Endothelial cell of umbilical vein (primary cell): Measurements from ENCODE around the gene C1QTNF4. TPM values are rescaled to one million over a fixed set of nuclear protein-coding genes. Genes with fewer than 3 reads are reported as not detected.

Experiments
- BruUV-seq: library from RNA; stranded (reverse); fragments of 400-500 nt; replicated peaks from 2 replicates; lab custom pipeline; 2021; lab: Mats Ljungman, UMichigan
- CTCF ChIA-PET: fragments of 300-600, 350-600 bp; sonication (Branson Sonifier 250); formaldehyde crosslinking; loops from one replicate; lab custom pipeline; 2021; ENCODE audit warnings: antibody characterized with exemption, inconsistent platforms; lab: Charles Lee
- POLR2A ChIA-PET: fragments of 300-600, 350-600 bp; sonication (Branson Sonifier 250); formaldehyde crosslinking; loops from one replicate; lab custom pipeline; 2021; ENCODE audit warnings: antibody characterized with exemption, inconsistent platforms; lab: Charles Lee
- DNase-seq: peaks from one replicate; pipeline ENCODE4 v3.0.0-alpha.2; 2011; ENCODE audit warnings: low read depth, low spot score
- FAIRE-seq: peaks from 2 replicates; lab custom pipeline; 2011; peaks lifted over from hg19 to GRCh38; lab: Jason Lieb, UNC
- H2AFZ ChIP-seq: 2 replicates; pipeline ENCODE4 v1.6.0; 2012; ENCODE audit warnings: low read depth, low read length, control low read depth, inconsistent platforms
- H3K27ac ChIP-seq: 2 replicates; pipeline ENCODE4 v1.5.1; 2011; ENCODE audit warnings: low read depth, mild to moderate bottlenecking, control low read depth, low read length, moderate library complexity; ENCODE audit not compliant: insufficient read depth
- H3K27me3 ChIP-seq, 2 experiments: 2 replicates each; pipeline versions ENCODE4 v1.6.0 to v1.6.1; 2011; ENCODE audit warnings: low read length in 2 of 2, mixed read lengths in 1 of 2; ENCODE audit not compliant: control insufficient read depth in 2 of 2, insufficient read depth in 2 of 2
- H3K36me3 ChIP-seq, 2 experiments: 2 replicates in 1 of 2; 3 replicates in 1 of 2; pipeline ENCODE4 v1.5.1; 2011; ENCODE audit warnings: low read length in 2 of 2, mild to moderate bottlenecking in 1 of 2, moderate library complexity in 1 of 2; ENCODE audit not compliant: control insufficient read depth in 2 of 2, insufficient read depth in 2 of 2; ENCODE audit errors: extremely low read depth in 1 of 2
- H3K4me1 ChIP-seq: 3 replicates; pipeline ENCODE4 v1.5.1; 2011; ENCODE audit warnings: mild to moderate bottlenecking, low read length; ENCODE audit not compliant: control insufficient read depth, insufficient read depth; ENCODE audit errors: extremely low read depth
- H3K4me2 ChIP-seq: 2 replicates; pipeline ENCODE4 v1.6.1; 2011; ENCODE audit warnings: low read length, control low read depth, mixed read lengths; ENCODE audit not compliant: insufficient read depth
- H3K4me3 ChIP-seq, 3 experiments: fragments of 200-600 bp in 1 of 3; sonication (generic), shearing (Covaris generic) in 1 of 3; replicated peaks in 1 of 3; 2 replicates each; pipeline ENCODE4 v1.5.1; 2011 to 2016; ENCODE audit warnings: control low read depth in 3 of 3, low read length in 3 of 3, mild to moderate bottlenecking in 2 of 3, inconsistent platforms in 1 of 3, low read depth in 1 of 3, moderate library complexity in 1 of 3; ENCODE audit not compliant: insufficient read depth in 1 of 3
- H3K79me2 ChIP-seq: 2 replicates; pipeline ENCODE4 v1.6.0; 2012; ENCODE audit warnings: low read length, inconsistent platforms; ENCODE audit not compliant: control insufficient read depth, insufficient read depth
- H3K9ac ChIP-seq: replicated peaks from 2 replicates; pipeline ENCODE3; 2011; ENCODE audit warnings: low read length, control low read depth; ENCODE audit not compliant: insufficient read depth; ENCODE audit errors: extremely low read depth
- H3K9me1 ChIP-seq: replicated peaks from 3 replicates; pipeline ENCODE4 v1.6.0; 2011; ENCODE audit warnings: mild to moderate bottlenecking, low read length; ENCODE audit not compliant: control insufficient read depth, insufficient read depth; ENCODE audit errors: extremely low read depth
- H3K9me3 ChIP-seq: replicated peaks from 2 replicates; pipeline ENCODE4 v1.5.1; 2012; ENCODE audit warnings: low read length, inconsistent platforms; ENCODE audit not compliant: control insufficient read depth, insufficient read depth
- H4K20me1 ChIP-seq: replicated peaks from 2 replicates; pipeline ENCODE3; 2011; ENCODE audit warnings: mild to moderate bottlenecking, low read length; ENCODE audit not compliant: control insufficient read depth, insufficient read depth; ENCODE audit errors: extremely low read depth
- EZH2 ChIP-seq: IDR thresholded peaks from 2 replicates; pipeline ENCODE4 v1.6.1; 2012; ENCODE audit warnings: borderline replicate concordance, low read depth, mild to moderate bottlenecking, moderate library complexity, low read length, inconsistent platforms; ENCODE audit not compliant: severe bottlenecking
- FOS ChIP-seq: IDR thresholded peaks from 2 replicates; pipeline ENCODE4 v1.6.1; 2011; ENCODE audit warnings: mild to moderate bottlenecking, low read length, moderate library complexity, borderline replicate concordance; ENCODE audit not compliant: insufficient read depth
- JUN ChIP-seq: IDR thresholded peaks from 2 replicates; pipeline ENCODE4 v1.6.1; 2011; ENCODE audit warnings: borderline replicate concordance, low read depth; ENCODE audit not compliant: insufficient read length, insufficient read depth
- POLR2A ChIP-seq: IDR thresholded peaks from 2 replicates; pipeline ENCODE4 v1.6.1; 2012; ENCODE audit warnings: low read depth, mild to moderate bottlenecking, control low read depth, low read length
- dilution Hi-C: fragments of 300-500 bp; cut with MboI; formaldehyde crosslinking; loops from one replicate; pipeline ENCODE4 v1.15.0; 2019; ENCODE audit warnings: low sequenced_read_pairs; ENCODE audit not compliant: extremely low pct_ligation_motif_present
- intact Hi-C: fragments of 100-400 bp; cut with micrococcal nuclease; formaldehyde crosslinking; loops from one replicate; pipeline ENCODE4 v1.10.0; 2022
- polyA plus RNA-seq, 4 experiments: library from polyadenylated mRNA; depleted of rRNA in 3 of 4; stranded (reverse) in 3 of 4; unstranded in 1 of 4; fragments of >200 nt; gene quantifications; 2 replicates each; pipeline versions ENCODE4 v1.2.1 to v1.2.3, GENCODE V29; 2011 to 2012; ENCODE audit warnings: missing spikeins in 1 of 4
- total RNA-seq: library from RNA; stranded (reverse); gene quantifications from 2 replicates; pipeline ENCODE4 v1.2.3, GENCODE V29; 2021

The C1QTNF4 gene
- total and polyA plus RNA-seq, 2 donors (not counting 3 experiments of a cell fraction or from before 2014, with no cell fraction given) = 1.7 to 5.4 TPM

GRCh38 chr11:47587039-47587716 lies 7.0 kb downstream of the C1QTNF4 start:
- POLR2A ChIA-PET = no interaction called here
- no peak overlapping the region for H2AFZ ChIP-seq

GRCh38 chr11:47586098-47586855 lies 7.9 kb downstream of the C1QTNF4 start, which contains the start of gene FAM180B:
Gene FAM180B (plus strand): TSS chr11:47586678. CDS start chr11:47586769, 91 bp downstream.
- BruUV-seq = no TSS peak
- intact Hi-C loops = no loop called here
- CTCF ChIA-PET = interaction anchor here (0.7 kb wide), 1 partner anchor 9 kb away, joined by 3 read pairs; no protein-coding TSS in a partner anchor

More at GRCh38 chr11:47587039-47587716, 7.0 kb downstream of the C1QTNF4 start:
- DNase-seq (no peak), FAIRE-seq (no peak)
- intact Hi-C loops (no loop called here), dilution Hi-C loops (no loop called here)
- Histone ChIP-seq H3K4me1 (peaks cover 6% of the 10 kb centered on the region), H4K20me1 (no peaks in the 10 kb centered on the region), H3K4me2 (no peak overlapping the region), H3K36me3 (peaks cover 2 to 12% of the 10 kb centered on the region in 2 experiments), H3K9ac (no peak overlapping the region), H3K9me1 (no peaks in the 10 kb centered on the region), H3K27me3 (peaks cover 0 to under 1% of the 10 kb centered on the region in 2 experiments), H3K9me3 (no peaks in the 10 kb centered on the region), H3K79me2 (no peaks in the 10 kb centered on the region), H3K4me3 (no peak overlapping the region), H3K27ac (no peak overlapping the region)
- TF ChIP-seq FOS = no peak
- no TSS peak for BruUV-seq
- CTCF ChIA-PET = no interaction called here

More at GRCh38 chr11:47586098-47586855, 7.9 kb downstream of the C1QTNF4 start, which contains the start of gene FAM180B:
- no peak within 1 kb of the TSS for H2AFZ ChIP-seq
- FAIRE-seq = no peak
- no peaks in the 10 kb centered on the region for H4K20me1 ChIP-seq
- no peak within 1 kb of the TSS for H3K27ac ChIP-seq
- POLR2A ChIA-PET = no interaction called here
- no peak for DNase-seq
- H3K9me1 ChIP-seq = no peaks in the 10 kb centered on the region
- dilution Hi-C loops = no loop called here
- TF ChIP-seq EZH2 = no peak
- TF ChIP-seq POLR2A = no peak
- TF ChIP-seq JUN = no peak
- H3K9me3 ChIP-seq = no peaks in the 10 kb centered on the region
- no peak within 1 kb of the TSS for H3K4me2 ChIP-seq
- no peaks in the 10 kb centered on the region for H3K4me1 ChIP-seq
- peaks cover 6 to 18% of the 10 kb centered on the region in 2 experiments for H3K36me3 ChIP-seq
- H3K27me3 ChIP-seq = no peaks in the 10 kb centered on the region
- no peak within 1 kb of the TSS for H3K4me3 ChIP-seq
- H3K9ac ChIP-seq = no peak within 1 kb of the TSS
- no peaks in the 10 kb centered on the region for H3K79me2 ChIP-seq
